MV-4-11 (cell line): ENCODE data around the gene RXRB.
A peak's percentile ranks its signal among the peaks of the same experiment; 100 is the strongest.
"Not testable (repeated sequence)": the region's sequence is repeated elsewhere in the genome, so short reads cannot be mapped to it uniquely, and the experiment has no call there.

Experiments used
- DNase-seq: peaks from one replicate; lab custom pipeline; 2025; lab: John Stamatoyannopoulos, UW

RXRB gene

GRCh38 chr6:33200219-33201146 is at the start of gene RXRB, which contains the start of gene SLC39A7:
TSS of gene RXRB (minus strand) at chr6:33200665. CDS start at chr6:33200476, 189 bp downstream.
TSS of gene SLC39A7 (plus strand) at chr6:33200867. CDS start at chr6:33201246, 379 bp downstream.
- DNase-seq = peak; percentile 98

- DNase-seq = no peak
Observed at GRCh38 chr6:33249732-33250630, 49.5 kb upstream of the RXRB start.

DNA sequence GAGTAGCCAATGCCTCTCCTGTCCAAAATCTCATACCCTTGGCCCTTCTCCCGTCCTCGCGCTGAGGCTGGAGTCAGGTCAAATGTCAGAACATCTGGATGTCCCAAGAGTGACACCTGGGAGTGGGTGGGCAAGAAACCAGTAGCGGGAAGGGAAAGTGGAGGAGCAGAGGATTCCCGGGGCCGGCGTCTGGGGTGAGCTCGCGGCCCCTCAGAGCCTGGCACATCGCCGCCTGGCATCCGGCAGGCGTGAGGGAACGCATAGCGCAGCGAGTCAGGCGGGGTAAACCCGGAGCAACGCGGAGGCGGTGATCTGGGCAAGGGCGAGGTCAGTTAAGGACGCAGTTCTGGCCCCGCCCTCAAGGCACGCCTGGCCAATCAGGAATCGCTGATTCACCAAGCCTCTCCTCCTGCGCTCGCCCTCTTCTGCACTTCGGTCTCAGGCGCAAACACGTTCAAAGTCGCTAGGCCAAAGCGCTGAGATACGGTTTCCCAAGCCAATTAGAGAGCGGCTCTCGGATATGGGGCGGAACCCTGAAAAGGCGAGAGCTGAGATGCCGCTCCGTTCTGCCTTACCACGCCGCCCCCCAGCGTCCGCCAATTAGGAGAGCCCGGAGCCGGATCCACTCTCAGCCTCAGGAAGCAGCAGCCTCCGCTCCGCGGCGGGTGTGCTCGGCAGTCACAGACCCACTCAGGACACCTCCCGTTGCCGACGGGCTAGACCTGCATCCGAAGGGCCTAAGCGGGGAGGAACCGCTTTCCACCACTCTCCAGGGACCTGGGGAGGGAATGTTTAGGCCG is 48.7 kb upstream of the RXRB start:
- DNase-seq = peak; percentile 99

GRCh38 chr6:33248643-33248931 is 48.1 kb upstream of the RXRB start:
- no peak for DNase-seq

DNA sequence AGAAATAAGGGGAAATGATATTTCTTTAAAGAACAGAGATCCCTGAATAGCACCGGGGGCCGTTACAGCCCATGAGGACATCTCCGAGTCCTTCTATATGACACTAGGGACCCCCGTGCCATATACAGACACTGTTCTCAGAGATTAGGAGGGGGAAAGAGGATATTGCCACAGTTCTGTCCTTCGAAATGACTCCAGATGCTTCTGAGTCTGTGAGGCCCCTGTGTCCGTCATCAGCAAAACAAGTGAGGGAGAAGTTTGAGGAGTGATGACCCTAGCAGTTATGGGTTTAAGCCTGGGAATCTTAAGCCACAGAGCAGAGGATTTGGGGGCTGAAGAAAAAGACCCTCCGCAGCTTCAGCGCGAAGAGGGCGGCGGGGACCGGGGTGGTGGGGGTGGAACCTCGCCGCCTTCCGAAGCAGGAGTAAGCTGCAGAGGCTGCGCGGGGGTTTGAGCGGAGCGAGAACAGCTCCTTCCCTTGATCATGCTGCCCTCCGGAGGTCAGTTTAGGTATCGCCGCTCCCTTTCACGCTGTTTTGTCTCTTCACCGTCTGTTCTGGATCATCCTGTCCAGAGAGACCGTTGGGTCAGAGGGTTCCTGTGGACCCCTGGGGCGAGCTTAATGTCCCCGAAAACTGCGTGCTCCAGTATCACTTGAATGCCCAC is 47.6 kb upstream of the RXRB start:
- DNase-seq = peak; percentile 76

DNA sequence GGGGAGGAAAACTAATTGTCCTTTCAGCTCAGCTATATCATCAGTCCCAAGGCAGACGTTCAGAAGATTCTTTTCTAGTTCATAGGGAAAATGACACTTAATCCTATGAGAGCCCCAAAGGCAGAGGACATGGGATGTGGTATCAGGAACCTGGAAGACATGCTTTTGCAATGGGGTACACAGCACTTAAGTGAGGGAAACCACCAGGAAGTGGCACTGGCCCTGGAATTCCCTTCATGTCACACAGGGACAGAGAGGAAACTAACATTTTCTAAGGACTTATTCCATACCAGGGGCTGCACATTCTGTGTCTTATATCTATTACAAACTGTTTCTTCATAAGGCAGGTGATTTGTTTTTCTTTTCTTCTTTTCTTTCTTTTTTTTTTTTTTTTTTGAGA is 43.0 kb upstream of the RXRB start:
- DNase-seq = no peak

DNA sequence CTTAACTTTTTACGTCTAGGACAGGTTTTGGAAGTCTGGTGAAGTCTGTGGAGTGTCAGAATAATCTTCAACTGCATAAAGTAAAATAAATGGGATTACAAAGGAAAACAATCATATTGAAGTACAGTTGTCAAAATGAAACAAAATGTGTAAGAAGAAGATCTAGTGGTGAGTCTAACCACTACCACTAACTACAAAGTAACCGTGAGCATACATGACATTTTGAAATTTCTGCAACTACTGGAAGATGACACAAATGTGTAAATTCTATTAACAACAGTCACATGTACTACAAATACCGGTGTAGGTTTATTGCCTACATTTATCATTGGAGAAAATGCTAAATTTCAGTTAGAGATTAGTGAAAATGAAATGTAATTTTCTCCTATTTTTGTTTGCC is 41.5 kb upstream of the RXRB start:
- peak; percentile 26 for DNase-seq

GRCh38 chr6:33237741-33238140 is 37.3 kb upstream of the RXRB start:
- DNase-seq = peak; percentile 33

DNA sequence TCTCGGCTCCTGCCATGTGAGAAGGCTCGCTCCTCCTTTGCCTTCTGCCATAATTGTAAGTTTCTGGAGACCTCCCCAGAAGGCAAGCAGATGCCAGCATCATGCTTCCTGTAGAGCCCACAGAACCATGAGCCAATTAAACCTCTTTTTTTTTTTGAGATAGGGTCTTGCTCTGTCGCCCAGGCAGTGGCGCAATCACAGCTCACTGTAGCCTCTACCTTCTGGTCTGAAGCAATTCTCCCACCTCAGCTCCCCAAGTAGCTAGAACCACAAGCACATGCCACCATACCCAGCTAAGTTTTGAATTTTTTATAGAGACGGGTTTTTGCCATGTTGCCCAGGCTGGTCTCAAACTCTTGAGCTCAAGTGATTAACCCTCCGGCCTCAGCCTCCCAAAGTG is 36.4 kb upstream of the RXRB start:
- DNase-seq = no peak

- no peak for DNase-seq
Observed at GRCh38 chr6:33236328-33236727, 35.9 kb upstream of the RXRB start.

DNA sequence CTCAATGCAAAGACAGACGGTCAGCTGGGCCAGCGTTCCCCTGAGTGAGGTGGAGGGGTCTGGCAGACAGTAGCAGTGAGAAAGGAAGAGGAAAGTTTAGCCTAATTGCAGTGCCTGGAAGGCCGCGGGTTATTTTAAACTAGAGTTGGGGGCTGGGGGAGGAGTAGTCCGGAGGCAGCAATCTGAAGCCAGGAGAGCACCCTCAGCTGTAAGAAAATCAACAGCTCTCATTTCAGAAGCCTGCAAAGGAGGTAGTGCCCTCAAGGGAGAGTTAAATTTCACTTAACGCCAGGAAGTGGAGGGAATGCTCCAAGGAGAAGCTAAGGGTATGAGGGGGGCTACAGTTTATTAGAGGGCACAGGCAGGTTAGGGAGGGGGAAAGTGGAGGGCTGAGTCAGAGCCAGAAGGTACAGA is 34.8 kb upstream of the RXRB start:
- DNase-seq = no peak

DNA sequence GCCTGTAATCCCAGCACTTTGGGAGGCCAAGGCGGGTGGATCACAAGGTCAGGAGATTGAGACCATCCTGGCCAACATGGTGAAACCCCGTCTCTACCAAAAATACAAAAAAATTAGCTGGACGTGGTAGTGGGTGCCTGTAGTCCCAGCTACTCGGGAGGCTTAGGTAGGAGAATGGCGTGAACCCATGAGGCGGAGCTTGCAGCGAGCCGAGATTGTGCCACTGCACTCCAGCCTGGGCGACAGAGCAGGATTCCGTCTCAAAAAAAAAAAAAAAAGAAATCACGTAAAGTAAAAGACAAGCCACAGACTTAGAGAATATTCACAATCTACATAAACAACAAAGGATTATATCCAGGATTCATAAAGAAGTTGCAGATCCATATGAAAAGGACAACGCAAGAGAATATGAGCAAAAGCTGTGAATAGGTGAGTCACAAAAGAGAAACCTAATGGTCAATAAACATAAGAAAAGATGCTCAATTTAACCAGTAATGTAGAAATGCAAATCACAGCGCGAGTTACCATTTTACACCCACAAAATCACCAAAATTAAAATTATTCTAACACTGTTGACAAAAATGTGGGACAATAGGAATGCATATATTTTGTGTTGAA is 26.1 kb upstream of the RXRB start:
- DNase-seq = not testable (repeated sequence)

DNA sequence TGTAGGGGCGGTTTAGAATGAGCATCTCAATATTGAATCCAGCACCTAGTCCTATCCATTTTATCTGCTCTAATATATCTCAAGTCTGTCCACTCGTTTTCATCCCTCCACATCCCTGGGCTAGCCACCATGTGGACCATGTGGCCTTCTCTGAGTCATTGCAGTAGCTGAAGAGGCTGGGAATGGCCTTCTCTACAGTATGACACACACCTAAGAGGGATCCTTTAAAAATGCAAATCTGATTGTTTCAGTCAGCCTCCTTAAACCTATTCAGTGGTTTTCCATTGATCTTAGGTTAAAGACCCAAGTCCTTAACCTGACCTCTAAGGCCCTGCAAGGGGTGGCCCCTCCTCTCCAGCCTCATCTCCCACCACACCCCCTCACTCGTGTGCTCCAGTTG is 17.2 kb upstream of the RXRB start:
- no peak for DNase-seq

DNA sequence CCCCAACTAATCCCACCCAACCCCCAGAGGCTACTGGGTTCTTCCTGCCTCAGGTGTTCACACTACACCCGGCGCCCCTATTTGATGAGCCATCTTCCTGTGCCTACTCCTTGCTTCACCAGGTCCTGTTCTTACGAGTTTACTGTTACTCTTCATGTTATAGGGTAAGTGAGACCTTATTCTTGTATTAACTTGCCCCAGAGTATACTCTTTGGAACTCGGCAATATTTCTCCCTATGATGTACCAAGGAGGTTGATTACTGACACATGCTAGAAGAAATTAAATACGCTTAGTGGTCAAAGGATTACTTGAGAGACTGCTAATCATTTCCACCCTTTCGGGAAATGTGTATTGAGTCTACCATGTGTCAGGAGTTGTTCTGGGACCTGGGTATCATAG is 16.8 kb upstream of the RXRB start:
- DNase-seq = no peak

DNA sequence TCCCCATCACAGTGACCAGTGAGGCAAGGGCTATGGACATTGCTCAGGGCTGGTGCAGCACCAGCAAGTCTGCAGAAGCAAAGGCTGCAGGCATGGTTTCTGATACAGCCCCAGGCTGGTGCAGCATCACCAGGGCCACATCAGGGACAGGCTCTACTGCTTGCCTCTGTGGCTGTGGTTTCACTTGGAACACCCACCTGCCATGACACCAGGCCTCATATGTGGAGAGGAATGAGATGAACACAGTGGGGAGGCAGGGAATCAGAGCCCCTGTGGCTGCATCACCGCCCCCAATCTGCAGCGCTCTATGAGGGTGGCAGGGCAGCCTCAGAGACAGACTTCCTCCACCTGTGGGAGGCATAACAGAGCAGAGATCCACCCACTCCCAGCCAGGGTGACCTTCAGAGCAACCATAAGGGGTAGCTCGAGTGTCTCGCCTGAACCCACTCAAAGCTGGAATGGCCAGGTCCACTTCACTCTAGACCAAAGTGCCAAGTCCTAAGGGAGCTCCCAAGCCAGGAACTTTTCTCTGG is 15.7 kb upstream of the RXRB start:
- DNase-seq = no peak

GRCh38 chr6:33215271-33216116 is 15.0 kb upstream of the RXRB start:
- no peak for DNase-seq

- DNase-seq = no peak
Observed at GRCh38 chr6:33213989-33214335, 13.5 kb upstream of the RXRB start.

GRCh38 chr6:33213166-33213988 is 12.9 kb upstream of the RXRB start:
- DNase-seq = peak; percentile 24

DNA sequence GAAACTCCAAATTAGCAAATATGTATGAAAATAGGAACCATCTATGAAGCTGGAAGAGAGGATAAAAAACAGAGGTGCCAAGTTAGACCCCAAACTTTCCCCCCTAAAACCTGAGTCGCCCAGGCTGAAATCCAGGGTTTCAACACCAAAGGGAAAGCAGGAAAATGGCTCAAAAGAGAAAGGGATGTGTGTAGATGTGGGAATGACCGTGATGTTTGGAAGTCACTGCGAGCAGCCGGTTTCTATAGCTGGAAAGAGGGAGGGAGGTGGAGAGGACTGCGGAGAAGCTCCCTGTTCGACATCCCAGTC is 12.3 kb upstream of the RXRB start:
- DNase-seq = no peak
